Activated naive CD4-positive, alpha-beta T cell (primary cell): ENCODE data around the gene DGCR6L.
"Not testable (repeated sequence)": the region's sequence is repeated elsewhere in the genome, so short reads cannot be mapped to it uniquely, and the experiment has no call there.

Experiments
- DNase-seq, 4 experiments: peaks; one replicate each; lab custom pipeline; 2025; lab: John Stamatoyannopoulos, UW

Gene DGCR6L

GRCh38 chr22:20275836-20276235, 44.0 kb downstream of the DGCR6L start:
- no peak for DNase-seq

- not testable (repeated sequence) for DNase-seq
Measured at GRCh38 chr22:20275325-20275724, 44.5 kb downstream of the DGCR6L start.

GRCh38 chr22:20274374-20274773, 45.5 kb downstream of the DGCR6L start:
- DNase-seq = not testable (repeated sequence)

GRCh38 chr22:20273758-20274181, 46.1 kb downstream of the DGCR6L start:
- DNase-seq = no peak

- no peak for DNase-seq
Measured at GRCh38 chr22:20272700-20273099, 47.2 kb downstream of the DGCR6L start.

GRCh38 chr22:20272174-20272573, 47.7 kb downstream of the DGCR6L start:
- no peak for DNase-seq

GRCh38 chr22:20271114-20271994, 48.5 kb downstream of the DGCR6L start:
- no peak for DNase-seq

- DNase-seq = not testable (repeated sequence)
Measured at GRCh38 chr22:20270190-20271113, 49.4 kb downstream of the DGCR6L start.

- not testable (repeated sequence) for DNase-seq
Measured at GRCh38 chr22:20269673-20270072, 50.2 kb downstream of the DGCR6L start.

- DNase-seq = not testable (repeated sequence)
Measured at GRCh38 chr22:20269201-20269600, 50.7 kb downstream of the DGCR6L start.

GRCh38 chr22:20268279-20269012, 51.4 kb downstream of the DGCR6L start, which contains the start of gene RTN4R:
Gene RTN4R (minus strand): TSS chr22:20268318. CDS start chr22:20268092, 226 bp downstream.
- DNase-seq = peak in 2 of 4 experiments; percentile 28 to 55

- no peak for DNase-seq
Measured at GRCh38 chr22:20267441-20268278, 52.2 kb downstream of the DGCR6L start.

GRCh38 chr22:20266667-20267440, 53.0 kb downstream of the DGCR6L start:
- not testable (repeated sequence) for DNase-seq

GRCh38 chr22:20265772-20266666, 53.8 kb downstream of the DGCR6L start:
- DNase-seq = not testable (repeated sequence)

- DNase-seq = no peak
Measured at GRCh38 chr22:20264614-20265452, 55.0 kb downstream of the DGCR6L start.
